G401 (cell line): ENCODE data around the gene CCDC152. TPM values are rescaled to one million over a fixed set of nuclear protein-coding genes. Genes with fewer than 3 reads are reported as not detected.

Experiments
- DNase-seq: peaks from one replicate; pipeline ENCODE4 v3.0.0-alpha.2; 2015; ENCODE audit warnings: low spot score
- in situ Hi-C: cut with HindIII; loops from 2 replicates; pipeline ENCODE4 v1.10.0; 2016; ENCODE audit warnings: low sequenced_read_pairs, mixed read lengths
- total RNA-seq: library from RNA; depleted of rRNA; stranded (reverse); fragments of >200 nt; shearing (Covaris generic); gene quantifications from 2 replicates; pipeline ENCODE4 v1.2.3, GENCODE V29; 2014

The CCDC152 gene
- total RNA-seq, 1 experiment from 2014 or later, result not detected

DNA sequence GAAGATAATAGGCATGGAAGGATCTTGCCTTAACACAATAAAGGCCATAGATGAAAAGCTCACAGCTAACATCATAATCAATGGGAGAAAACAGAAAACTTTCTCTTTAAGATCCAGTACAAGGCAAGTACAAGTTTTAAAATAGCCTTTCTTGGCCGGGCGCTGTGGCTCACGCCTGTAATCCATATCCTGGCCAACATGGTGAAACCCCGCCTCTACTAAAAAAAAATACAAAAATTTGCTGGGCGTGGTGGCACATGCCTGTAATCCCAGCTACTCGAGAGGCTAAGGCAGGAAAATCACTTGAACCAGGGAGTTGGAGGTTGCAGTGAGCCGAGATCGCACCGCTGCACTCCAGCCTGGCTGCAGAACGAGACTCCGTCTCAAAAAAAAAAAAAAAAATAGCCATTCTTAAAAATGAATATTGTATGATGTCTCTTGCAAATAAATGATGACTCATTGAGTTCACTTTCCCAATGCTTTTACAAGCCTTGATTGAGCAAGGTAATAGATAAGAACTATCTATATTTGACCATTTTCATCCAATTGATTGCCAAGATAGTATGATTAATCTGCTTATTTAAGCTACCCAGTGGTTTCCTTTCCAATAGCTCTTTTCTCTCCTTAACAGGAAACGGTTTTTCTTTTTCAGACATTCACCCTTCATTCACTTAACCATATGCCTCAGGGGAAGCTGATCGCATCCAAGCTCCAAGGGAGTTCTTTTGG is 15.8 kb downstream of the CCDC152 start:
- DNase-seq, result no peak
- in situ Hi-C loops, result no loop called here

DNA sequence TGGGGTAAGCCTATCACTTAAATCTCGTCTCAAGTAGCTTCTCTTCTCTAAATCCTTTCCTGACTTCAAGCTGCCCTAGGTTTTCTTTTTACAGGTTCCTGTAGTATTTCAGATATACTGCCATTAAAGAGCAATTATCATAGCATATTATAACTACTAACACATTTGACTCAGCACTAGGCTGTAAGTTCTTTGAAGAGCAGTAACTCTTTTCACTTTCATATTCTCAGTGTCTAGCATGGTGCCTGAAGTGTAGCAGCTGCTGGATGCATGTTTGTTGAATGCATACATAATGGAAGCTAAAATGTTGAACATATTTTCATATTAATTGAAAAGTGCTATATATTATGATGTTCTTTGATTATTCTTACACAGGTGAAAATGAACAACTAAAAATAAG is 22.5 kb downstream of the CCDC152 start:
- no peak for DNase-seq
- in situ Hi-C loops, result no loop called here

DNA sequence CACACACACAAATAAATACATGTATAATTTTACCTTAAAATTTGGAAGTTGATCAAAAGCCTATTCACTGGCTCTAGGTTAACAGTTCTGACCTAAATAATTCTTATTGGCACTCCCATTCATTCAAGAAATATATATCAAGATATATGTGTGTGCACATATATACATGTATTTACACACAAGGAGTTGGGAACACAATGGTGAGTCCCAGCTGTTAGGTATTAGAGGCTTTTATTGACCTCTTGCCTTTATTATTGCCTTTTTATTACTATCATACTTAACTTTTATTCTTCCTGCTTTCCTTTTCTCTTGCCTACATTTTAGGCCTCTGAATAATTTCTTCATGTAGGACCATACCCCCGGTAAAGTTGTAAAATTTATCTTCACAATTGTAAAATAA is 25.0 kb downstream of the CCDC152 start:
- in situ Hi-C loops, result no loop called here
- no peak for DNase-seq

DNA sequence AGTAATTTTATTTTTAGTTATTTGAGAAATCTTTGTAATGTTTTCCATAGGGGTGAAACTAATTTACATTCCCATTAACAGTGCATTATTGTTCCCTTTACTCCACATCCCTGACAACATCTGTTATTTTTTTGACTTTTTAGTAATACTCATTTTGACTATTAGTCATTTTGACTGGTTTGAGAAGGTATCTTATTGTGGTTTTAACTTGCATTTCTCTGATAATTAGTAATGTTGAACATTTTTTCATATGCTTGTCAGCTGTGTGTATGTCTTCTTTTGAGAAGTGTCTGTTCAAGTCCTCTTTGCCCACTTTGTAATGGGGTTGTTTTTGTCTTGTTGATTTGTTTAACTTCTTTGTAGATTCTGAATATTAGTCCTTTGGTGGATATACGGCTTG is 27.5 kb downstream of the CCDC152 start:
- in situ Hi-C loops, result no loop called here

DNA sequence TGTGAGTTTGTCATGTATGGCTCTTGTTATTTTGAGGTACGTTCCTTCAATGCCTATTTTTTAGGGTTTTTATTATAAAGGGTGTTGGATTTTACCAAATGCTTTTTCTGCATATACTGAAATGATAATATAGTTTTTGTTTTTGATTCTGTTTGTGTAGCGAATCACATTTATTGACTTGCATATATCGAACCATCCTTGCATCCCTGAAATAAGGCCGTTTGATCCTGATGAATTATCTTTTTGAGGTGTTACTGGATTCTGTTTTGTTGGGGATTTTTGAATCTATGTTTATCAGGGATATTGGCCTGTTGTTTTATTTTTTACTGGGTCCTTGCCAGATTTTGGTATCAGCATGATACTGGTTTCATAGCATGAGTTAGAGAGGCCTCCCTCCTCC is 29.1 kb downstream of the CCDC152 start:
- no peak for DNase-seq
- in situ Hi-C loops, result no loop called here

More for the DNA sequence above, 27.5 kb downstream of the CCDC152 start:
- no peak for DNase-seq

DNA sequence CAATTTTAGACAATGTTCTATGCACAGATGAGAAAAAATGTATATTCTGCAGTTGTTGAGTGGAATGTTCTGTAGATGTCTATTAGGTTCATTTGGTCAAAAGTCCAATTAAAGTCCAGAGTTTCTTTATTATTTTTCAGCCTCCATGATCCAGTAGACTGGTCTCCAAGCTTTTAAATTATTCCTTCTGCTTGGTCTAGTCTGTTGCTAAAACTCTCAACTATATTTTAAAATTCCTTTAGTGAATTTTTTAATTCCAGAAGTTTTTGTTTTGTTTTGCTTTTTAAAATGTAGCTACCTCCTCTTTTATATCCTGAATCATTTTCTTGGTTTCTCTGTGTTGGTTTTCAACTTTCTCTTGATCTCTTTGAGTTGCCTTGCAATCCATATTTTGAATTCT is 30.5 kb downstream of the CCDC152 start:
- no peak for DNase-seq
- in situ Hi-C loops, result no loop called here

DNA sequence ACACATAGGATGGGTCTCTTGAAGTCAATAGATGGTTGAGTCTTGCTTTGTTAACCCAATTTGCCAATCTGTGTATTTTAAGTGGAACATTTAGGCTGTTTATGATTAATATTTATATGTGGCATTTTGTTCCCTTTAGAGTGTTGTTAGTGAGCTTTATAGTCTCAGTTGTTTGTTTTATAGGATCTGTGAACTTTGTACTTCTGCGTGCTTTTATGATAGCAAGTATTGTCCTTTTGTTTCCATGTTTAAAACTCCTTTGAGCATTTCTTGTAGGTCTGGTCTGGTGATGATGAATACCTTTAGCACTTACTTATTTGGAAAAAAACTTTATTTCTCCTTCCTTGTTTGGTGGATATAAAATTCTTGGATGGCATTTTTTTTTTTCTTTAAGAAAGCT is 31.2 kb downstream of the CCDC152 start:
- no peak for DNase-seq

DNA sequence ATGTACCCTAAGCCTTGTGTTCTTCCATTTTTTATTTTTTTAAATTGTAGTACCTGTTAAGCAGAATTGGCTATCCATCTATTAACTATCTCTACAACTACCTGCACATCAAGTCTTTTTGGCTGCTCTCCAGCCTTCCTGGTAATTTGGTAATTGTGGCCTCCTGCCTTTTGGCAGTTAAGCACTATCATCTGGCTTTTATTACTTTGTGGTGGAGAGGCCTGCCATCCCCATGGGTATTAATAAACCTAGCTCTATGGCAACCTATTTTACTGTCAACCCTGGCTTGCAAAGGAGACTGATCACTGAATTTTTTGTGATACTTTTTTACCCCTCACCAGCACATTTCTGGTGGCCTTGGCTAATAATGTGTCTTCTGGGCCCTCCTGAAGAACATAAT is 34.5 kb downstream of the CCDC152 start:
- in situ Hi-C loops, result no loop called here
- no peak for DNase-seq

More for the DNA sequence above, 31.2 kb downstream of the CCDC152 start:
- in situ Hi-C loops, result no loop called here

DNA sequence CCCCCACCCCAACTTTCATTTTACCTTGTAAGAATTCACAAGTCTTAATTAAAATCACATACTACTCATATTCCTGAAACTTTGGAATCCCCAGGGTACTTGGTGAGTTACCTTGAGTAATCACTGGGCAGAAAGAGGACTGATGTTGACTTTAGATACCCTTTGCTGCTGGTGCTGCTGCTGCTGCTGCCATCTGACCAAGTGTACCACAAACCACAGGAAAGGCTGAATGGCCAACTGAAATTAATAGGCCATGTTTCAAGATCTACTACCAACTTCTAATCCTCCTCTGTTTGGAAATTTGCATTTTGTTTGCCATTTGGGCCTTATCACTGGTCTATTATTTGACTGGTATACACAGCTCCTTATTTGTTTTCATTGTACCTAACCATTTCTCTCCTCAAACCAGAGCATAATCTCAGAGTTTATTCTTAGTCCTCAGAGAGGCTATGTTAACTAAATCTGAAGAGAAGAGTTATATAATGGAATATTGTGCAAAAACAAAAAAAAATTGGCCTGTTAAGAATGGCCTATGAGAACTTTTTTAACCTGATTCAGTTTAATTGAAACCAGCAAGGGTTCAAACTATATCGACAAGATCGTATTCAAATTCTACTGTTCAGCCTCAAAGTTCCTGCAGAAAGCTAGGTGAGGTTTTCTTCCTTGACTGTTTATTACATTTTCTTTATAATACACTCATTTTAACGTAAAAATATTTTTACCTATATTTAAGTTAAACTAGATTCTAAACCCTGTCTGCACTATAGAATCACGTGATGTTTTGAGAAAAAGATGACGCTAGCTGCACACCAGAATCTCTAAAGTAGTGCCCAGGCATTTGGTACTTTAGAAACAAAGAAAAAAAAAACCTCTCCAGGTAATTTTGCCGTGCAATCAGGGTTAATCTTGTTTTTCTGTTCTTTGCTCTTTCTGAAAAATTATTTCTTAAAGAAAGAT is 41.9 kb downstream of the CCDC152 start:
- DNase-seq, result no peak
- in situ Hi-C loops, result no loop called here

DNA sequence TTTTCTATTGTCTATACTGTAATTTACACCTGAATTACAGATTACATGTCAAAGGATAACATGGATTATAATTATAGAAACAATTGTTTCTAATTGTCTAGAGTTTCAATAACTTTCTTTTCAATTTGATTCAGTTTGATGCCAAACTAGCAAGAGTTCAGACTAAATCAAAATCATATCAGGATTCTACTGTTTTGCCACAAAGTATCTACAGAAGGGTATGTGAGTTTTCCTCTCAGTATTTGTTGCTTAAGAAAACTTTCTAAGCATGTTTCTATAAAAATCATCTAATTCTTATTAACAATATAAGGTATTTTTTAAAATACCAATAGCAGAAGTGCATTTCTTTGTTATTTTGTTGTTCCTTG is 42.6 kb downstream of the CCDC152 start:
- no peak for DNase-seq
- in situ Hi-C loops, result no loop called here

DNA sequence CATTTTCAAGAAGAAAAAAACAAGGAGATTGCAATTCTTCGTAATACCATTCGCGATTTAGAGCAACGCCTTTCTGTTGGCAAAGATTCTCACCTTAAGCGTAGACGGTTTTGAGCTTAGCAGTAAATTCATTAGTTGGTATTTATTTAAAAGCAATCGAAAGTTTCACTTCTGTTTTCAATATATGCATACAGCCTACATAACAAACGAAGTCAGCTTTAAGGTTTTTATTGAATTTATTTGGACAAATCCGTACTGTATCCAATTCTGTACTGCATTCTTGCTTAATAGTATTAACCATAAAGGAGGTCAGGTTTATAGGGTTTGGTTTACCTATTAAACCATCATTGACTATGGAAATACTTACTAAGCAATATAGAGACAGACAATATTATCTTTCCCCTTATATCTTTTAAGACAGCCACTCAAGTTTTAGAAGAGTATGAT is 43.1 kb downstream of the CCDC152 start:
- DNase-seq, result no peak
- in situ Hi-C loops, result no loop called here

DNA sequence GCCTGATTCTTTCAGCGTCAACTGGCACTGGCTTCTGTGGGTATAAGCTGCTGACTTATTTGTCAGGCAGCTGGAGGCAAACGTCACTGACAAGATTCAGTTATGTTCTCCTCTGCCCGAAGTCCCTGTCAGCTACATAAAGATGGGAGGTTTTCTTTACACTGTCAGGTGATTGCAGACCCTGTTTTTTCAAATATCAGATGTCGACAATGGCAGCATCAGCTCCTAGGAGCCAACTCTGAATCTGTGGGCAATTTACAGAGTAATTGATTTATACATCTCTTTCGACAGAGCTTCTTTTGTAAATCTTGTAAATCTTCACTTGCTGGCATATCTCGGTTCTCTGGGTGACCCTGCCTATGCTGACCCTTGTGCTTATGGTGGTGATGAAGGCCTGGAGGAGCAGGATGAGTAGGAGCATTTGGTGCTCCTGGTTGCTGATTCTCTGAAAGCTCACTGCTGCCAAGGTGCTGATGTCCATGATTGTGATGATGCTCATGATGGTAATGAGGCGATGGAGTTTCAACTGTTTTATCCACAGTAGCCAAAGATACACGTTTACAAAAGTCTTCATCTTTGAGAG is 44.2 kb downstream of the CCDC152 start:
- in situ Hi-C loops, result no loop called here
- DNase-seq, result no peak

DNA sequence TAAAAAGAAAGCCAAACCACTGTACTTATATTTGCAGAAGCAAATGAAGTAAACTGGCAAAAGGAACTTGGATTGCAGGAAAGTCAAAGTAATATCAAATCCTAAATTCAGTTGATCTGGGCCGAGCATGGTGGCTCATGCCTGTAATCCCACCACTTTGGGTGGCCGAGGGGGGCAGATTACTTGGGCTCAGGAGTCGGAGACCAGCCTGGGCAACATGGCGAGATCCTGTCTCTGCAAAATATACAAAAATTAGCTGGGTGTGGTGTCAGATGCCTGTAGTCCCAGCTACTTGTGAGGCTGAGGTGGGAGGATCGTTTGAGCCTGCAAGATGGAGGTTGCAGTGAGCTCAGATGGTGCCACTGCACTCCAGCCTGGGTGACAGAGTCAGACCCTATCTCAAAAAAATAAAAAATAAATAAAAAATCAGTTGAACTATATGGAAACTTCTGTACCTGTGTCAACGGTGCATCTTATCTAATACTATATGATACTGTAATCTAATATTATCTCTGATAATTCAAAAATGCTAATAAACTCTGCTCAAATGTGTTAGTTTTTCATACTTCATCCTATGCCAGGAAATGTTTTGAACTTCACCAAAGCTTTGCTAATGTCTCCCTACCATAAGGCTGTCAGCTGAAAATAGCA is 45.0 kb downstream of the CCDC152 start:
- in situ Hi-C loops, result no loop called here
- no peak for DNase-seq

DNA sequence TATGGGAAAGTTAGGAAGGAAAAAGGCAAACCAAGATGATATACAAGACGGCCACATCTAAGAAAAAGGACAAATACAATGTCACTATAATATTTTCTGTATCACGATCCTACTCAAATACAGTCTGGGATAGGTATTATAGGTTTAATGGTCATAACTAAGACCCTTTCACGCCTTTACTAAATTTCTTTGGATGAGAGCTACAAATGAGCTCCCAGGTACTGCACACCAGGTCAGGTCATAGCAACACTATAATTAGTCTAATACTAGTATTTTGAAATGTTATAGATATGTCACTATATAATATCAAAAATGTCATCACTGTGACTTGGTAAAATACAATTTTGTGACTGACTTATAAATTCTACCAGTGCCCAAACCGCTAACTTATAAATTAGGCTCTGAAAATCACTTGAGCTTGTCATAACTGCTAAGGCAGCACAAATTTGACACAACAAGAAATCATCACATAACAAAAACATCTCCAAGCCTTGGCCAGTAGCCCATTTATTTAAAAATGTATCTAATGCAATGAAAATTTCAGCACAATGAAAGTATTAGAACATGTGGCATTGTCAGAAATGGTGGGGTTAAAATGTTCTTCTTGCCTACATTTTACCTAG is 48.2 kb downstream of the CCDC152 start:
- in situ Hi-C loops, result no loop called here
- DNase-seq, result no peak

DNA sequence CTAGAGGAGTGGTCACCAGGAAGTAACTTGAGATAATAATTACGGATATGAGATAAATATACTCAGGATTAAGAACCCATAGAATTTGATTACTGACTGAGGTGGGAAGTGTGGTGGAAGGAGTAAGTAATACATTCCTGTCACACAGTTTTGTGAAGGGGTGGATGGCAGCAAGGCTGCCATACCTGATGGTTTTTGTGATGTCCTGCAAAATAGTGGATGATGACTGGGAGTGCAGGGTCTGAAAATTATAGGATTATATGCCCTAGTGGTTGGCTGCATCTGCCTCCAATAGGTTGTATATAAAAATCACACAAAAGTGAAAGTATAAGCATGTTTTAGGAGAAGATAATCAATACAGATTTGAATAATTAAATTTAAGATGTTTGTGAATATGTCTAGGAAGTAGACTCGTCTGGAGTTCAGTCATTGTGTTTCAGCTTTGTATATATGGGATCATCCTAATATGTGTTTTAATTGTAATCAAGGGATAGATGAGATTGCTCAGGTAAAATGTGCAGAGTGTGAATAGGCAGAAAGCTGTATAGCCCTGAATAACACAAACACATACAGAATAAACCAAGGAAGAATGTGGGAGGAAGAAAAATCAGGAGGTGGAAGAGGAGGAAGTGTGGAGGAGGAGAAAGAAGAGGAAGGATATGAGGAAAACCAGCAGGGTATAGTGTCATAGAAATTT is 49.5 kb downstream of the CCDC152 start:
- in situ Hi-C loops, result no loop called here
- DNase-seq, result no peak

DNA sequence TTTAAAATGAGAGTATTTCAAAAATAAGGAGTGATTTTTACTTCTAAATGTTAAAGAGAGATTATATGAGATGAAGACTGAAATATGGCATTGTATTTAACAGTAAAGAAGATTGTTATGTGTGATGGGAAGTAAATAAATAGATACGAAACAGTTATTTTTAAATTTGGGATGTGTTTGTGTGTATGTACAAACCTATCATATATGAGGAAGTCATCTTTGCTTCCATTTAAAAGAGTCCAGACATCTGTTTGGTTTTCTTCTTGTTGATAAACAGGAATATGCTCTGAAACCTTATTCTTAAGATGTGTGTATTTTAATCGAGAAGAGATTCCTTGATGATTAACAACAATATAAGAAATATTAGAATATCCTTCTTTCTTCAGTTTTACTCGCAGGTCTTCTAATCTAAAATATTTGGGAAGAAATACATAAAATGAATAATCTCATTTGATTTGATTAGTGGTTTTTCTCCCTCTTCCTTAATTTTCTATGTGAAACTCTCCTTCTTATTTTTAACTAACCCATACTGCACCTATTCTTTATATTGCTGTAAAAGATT is 50.2 kb downstream of the CCDC152 start:
- in situ Hi-C loops, result no loop called here
- DNase-seq, result no peak

DNA sequence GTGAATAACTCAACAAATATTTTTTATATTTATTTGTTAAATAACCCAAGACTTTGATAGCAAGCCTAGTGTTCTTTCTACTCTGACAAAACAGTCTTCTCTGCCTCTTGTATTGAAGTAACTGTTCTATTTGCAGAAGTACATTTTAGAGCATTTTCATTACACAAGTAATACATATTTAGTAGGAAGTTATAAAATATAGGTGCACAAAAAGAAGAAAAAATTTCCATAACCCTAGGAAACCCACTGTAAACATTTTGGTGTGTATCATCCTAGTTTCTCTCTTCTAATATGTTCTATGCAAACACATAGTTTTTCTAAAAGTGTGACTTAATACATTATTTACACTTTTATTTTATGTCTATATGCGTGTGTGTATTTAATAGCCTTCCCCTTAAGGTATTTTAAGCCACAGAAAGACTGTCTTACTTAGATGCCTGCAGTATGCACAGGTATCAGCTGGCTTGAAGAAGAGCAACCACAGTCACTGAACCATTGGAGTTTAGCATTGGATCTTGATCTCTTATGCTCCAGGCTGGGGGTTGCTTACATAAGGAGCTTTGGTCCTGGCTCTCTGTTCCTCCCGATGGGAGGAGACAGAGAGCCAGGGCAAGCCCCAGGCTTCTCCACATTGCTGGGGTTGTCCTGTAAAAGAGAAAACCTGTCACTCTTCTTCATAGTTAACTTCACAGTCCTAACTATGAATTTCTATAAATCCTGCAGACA is 51.3 kb downstream of the CCDC152 start:
- in situ Hi-C loops, result no loop called here
- peak; percentile 2 for DNase-seq
